Measurements from ENCODE around the gene BACE1. TPM values are rescaled to one million over a fixed set of nuclear protein-coding genes. Genes with fewer than 3 reads are reported as not detected.

The BACE1 gene
- total RNA-seq, 1 experiment from 2014 or later: 13.7 TPM

DNA sequence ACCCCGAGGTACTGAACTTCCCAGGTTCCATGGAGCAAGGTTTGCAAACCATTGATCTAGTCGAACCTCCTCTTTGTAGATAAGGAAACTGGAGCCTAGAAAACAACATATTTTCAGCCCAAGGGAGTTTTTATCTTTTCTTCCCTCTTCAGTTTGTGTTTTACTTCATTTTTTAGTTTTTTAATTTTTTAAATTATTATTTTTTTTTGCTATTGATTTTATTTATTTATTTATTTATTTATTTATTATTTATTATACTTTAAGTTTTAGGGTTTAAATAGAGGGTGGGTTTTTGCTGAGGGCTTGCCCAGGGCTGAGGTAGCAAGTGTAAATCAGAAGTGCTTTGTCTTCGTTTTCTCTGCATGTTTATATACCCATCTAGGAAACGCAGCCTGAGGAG lies 38.5 kb upstream of the BACE1 start:
- Histone ChIP-seq H3K4me1 (ENCODE audit: insufficient read depth, low read length, poor library complexity, severe bottlenecking) (no peaks in the 10 kb centered on the region), H3K27me3 (replicated peaks; ENCODE audit: insufficient read depth, low read depth, low read length, poor library complexity) (no peaks in the 10 kb centered on the region), H3K36me3 (ENCODE audit: insufficient read depth, low read length, poor library complexity, severe bottlenecking) (peaks cover 17% of the 10 kb centered on the region), H3K4me3 (ENCODE audit: low read depth, low read length, poor library complexity, severe bottlenecking) (no peak overlapping the region), H3K27ac (ENCODE audit: low read depth, low read length, poor library complexity, severe bottlenecking) (no peak overlapping the region), H3K9me3 (ENCODE audit: low read depth, low read length, poor library complexity, severe bottlenecking) (no peaks in the 10 kb centered on the region)
- intact Hi-C loops (cut with micrococcal nuclease; ENCODE audit: unreplicated experiment): no loop called here
- POLR2A ChIA-PET (ENCODE audit: low non-redundant PET): no interaction called here
- CTCF ChIA-PET: no interaction called here
- TF ChIP-seq EZH2 (IDR thresholded peaks at IDR 0.05; ENCODE audit: borderline replicate concordance, low read depth, low read length, poor library complexity, severe bottlenecking): no peak
- TF ChIP-seq, protein P1, sequence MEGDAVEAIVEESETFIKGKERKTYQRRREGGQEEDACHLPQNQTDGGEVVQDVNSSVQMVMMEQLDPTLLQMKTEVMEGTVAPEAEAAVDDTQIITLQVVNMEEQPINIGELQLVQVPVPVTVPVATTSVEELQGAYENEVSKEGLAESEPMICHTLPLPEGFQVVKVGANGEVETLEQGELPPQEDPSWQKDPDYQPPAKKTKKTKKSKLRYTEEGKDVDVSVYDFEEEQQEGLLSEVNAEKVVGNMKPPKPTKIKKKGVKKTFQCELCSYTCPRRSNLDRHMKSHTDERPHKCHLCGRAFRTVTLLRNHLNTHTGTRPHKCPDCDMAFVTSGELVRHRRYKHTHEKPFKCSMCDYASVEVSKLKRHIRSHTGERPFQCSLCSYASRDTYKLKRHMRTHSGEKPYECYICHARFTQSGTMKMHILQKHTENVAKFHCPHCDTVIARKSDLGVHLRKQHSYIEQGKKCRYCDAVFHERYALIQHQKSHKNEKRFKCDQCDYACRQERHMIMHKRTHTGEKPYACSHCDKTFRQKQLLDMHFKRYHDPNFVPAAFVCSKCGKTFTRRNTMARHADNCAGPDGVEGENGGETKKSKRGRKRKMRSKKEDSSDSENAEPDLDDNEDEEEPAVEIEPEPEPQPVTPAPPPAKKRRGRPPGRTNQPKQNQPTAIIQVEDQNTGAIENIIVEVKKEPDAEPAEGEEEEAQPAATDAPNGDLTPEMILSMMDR (conservative IDR thresholded peaks at IDR 0.05; ENCODE audit: low read depth, low read length): no peak
- no peak for DNase-seq (ENCODE audit: low spot score)
- BruUV-seq (replicated peaks): no TSS peak

DNA sequence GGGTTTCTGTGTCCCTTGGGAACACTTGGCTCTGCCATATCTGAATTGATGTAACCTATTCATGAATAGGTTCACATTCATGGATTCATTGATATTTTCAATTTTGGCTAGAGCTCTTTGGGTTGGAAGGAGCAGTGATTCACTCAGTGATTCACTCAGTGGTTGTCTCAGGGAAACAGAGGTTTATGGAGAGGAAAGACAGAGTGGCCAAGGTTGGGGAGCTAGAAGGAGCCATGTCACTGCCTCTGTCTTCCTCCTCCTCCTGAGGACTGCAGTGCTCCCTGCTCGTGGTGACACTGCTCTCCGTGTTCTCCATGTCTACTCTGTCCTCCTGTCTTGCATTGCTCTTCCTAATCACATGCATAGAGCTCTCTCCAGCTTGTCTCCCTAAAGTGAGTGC lies 29.0 kb upstream of the BACE1 start:
- Histone ChIP-seq H3K36me3 (ENCODE audit: insufficient read depth, low read length, poor library complexity, severe bottlenecking) (peaks cover 10% of the 10 kb centered on the region), H3K4me1 (ENCODE audit: insufficient read depth, low read length, poor library complexity, severe bottlenecking) (no peaks in the 10 kb centered on the region), H3K27ac (ENCODE audit: low read depth, low read length, poor library complexity, severe bottlenecking) (no peak overlapping the region), H3K9me3 (ENCODE audit: low read depth, low read length, poor library complexity, severe bottlenecking) (no peaks in the 10 kb centered on the region), H3K4me3 (ENCODE audit: low read depth, low read length, poor library complexity, severe bottlenecking) (no peak overlapping the region), H3K27me3 (replicated peaks; ENCODE audit: insufficient read depth, low read depth, low read length, poor library complexity) (no peaks in the 10 kb centered on the region)
- CTCF ChIA-PET: no interaction called here
- DNase-seq (ENCODE audit: low spot score): no peak
- POLR2A ChIA-PET (ENCODE audit: low non-redundant PET): no interaction called here
- intact Hi-C loops (cut with micrococcal nuclease; ENCODE audit: unreplicated experiment): no loop called here
- no peak for TF ChIP-seq EZH2 (IDR thresholded peaks at IDR 0.05; ENCODE audit: borderline replicate concordance, low read depth, low read length, poor library complexity, severe bottlenecking)
- TF ChIP-seq, protein P1 (conservative IDR thresholded peaks at IDR 0.05; ENCODE audit: low read depth, low read length): no peak
- BruUV-seq (replicated peaks): no TSS peak

DNA sequence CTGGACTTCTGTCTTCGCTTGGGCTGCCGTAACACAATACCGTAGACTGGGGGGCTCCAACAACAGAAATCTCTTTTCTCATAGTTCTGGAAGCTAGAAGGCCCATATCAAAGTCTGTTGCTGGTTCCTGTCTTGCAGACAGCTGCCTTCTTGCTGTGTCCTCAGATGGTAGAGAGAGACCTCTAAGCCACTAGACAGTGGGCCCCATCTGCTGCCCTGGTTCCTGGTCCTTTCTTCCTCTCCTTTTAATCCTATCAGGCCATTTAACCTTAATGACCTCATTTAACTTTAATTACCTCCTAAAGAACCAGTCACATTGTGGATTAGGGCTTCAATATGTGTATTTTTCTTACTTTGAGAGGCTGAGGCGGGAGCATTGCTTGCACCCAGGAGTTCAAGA lies 21.0 kb upstream of the BACE1 start:
- Histone ChIP-seq H3K4me1 (ENCODE audit: insufficient read depth, low read length, poor library complexity, severe bottlenecking) (no peaks in the 10 kb centered on the region), H3K27me3 (replicated peaks; ENCODE audit: insufficient read depth, low read depth, low read length, poor library complexity) (no peaks in the 10 kb centered on the region), H3K36me3 (ENCODE audit: insufficient read depth, low read length, poor library complexity, severe bottlenecking) (no peaks in the 10 kb centered on the region), H3K9me3 (ENCODE audit: low read depth, low read length, poor library complexity, severe bottlenecking) (no peaks in the 10 kb centered on the region), H3K27ac (ENCODE audit: low read depth, low read length, poor library complexity, severe bottlenecking) (no peak overlapping the region), H3K4me3 (ENCODE audit: low read depth, low read length, poor library complexity, severe bottlenecking) (no peak overlapping the region)
- no peak for TF ChIP-seq EZH2 (IDR thresholded peaks at IDR 0.05; ENCODE audit: borderline replicate concordance, low read depth, low read length, poor library complexity, severe bottlenecking)
- TF ChIP-seq, protein P1 (conservative IDR thresholded peaks at IDR 0.05; ENCODE audit: low read depth, low read length): no peak
- POLR2A ChIA-PET (ENCODE audit: low non-redundant PET): no interaction called here
- CTCF ChIA-PET: no interaction called here
- intact Hi-C loops (cut with micrococcal nuclease; ENCODE audit: unreplicated experiment): no loop called here
- DNase-seq (ENCODE audit: low spot score): no peak
- no TSS peak for BruUV-seq (replicated peaks)

Data from A673 (cell line).